Endodermal cell (in vitro differentiated cells): ENCODE measurements around the gene EOMES. TPM values are rescaled to one million over a fixed set of nuclear protein-coding genes. Genes with fewer than 3 reads are reported as not detected.

Experiments
- DNase-seq: peaks from one replicate; pipeline ENCODE4 v3.0.0-alpha.2; 2017
- H3K27ac ChIP-seq: 2 replicates; pipeline ENCODE4 v1.5.1; 2013; ENCODE audit warnings: mild to moderate bottlenecking, low read depth, low read length, moderate library complexity
- H3K27me3 ChIP-seq: 2 replicates; pipeline ENCODE4 v1.6.1; 2013; ENCODE audit warnings: mild to moderate bottlenecking, low read length, moderate library complexity; ENCODE audit not compliant: insufficient read depth, control insufficient read depth, poor library complexity, severe bottlenecking
- H3K36me3 ChIP-seq: 2 replicates; pipeline ENCODE4 v1.7.0; 2013; ENCODE audit warnings: mild to moderate bottlenecking, low read length, moderate library complexity; ENCODE audit not compliant: control insufficient read depth, insufficient read depth
- H3K4me1 ChIP-seq: one replicate; pipeline ENCODE4 v1.7.0; 2013; ENCODE audit warnings: low read length; ENCODE audit not compliant: control insufficient read depth, insufficient read depth
- H3K4me3 ChIP-seq: 2 replicates; pipeline ENCODE4 v1.5.1; 2013; ENCODE audit warnings: mild to moderate bottlenecking, low read length, moderate library complexity
- H3K9ac ChIP-seq: 2 replicates; pipeline ENCODE4 v1.6.1; 2013; ENCODE audit warnings: mild to moderate bottlenecking, low read length, moderate library complexity; ENCODE audit not compliant: poor library complexity, severe bottlenecking; ENCODE audit errors: extremely low read depth
- H3K9me3 ChIP-seq: 2 replicates; pipeline ENCODE4 v1.6.1; 2013; ENCODE audit warnings: mild to moderate bottlenecking, low read length, moderate library complexity; ENCODE audit not compliant: control insufficient read depth
- H3K27ac Mint-ChIP-seq: 2 replicates; pipeline ENCODE4 v1.8.0; 2020; ENCODE audit warnings: mixed read lengths
- H3K27me3 Mint-ChIP-seq: 2 replicates; pipeline ENCODE4 v1.8.0; 2021; ENCODE audit warnings: mild to moderate bottlenecking, mixed read lengths; ENCODE audit not compliant: insufficient read depth
- H3K36me3 Mint-ChIP-seq: 2 replicates; pipeline ENCODE4 v1.8.0; 2020; ENCODE audit warnings: low read depth, mixed read lengths
- H3K4me1 Mint-ChIP-seq: 2 replicates; pipeline ENCODE4 v1.8.0; 2020; ENCODE audit warnings: mixed read lengths
- H3K4me3 Mint-ChIP-seq: 2 replicates; pipeline ENCODE4 v1.8.0; 2020; ENCODE audit warnings: mild to moderate bottlenecking, moderate library complexity, mixed read lengths
- H3K9me3 Mint-ChIP-seq: 2 replicates; pipeline ENCODE4 v1.8.0; 2020; ENCODE audit warnings: mild to moderate bottlenecking, mixed read lengths
- CTCF ChIP-seq: fragments of 200-600 bp; sonication (generic); conservative IDR thresholded peaks from 2 replicates; pipeline ENCODE4 v1.5.0; 2021; ENCODE audit warnings: antibody characterized with exemption, mild to moderate bottlenecking
- WGBS, 2 experiments: methylation state at CpG; one replicate each; pipeline versions ENCODE4 v1.1.5 to v1.1.7; 2013; ENCODE audit warnings: missing lambda C conversion rate in 2 of 2, mixed read lengths in 1 of 2; ENCODE audit not compliant: insufficient coverage in 1 of 2, insufficient read length in 1 of 2; 5-methylcytosine and 5-hydroxymethylcytosine counted together
- total RNA-seq, 2 donors: library from RNA; stranded (reverse); fragmentation: NEBNext Ultra II Directional in 1 of 2; extraction: Animal tissue kit (Norgen Biotek cat#: 25700) in 1 of 2; gene quantifications; 2 replicates in 1 of 2; 3 replicates in 1 of 2; pipeline ENCODE4 v1.2.1, GENCODE V29; 2021

Gene EOMES
- total RNA-seq, 2 donors from 2014 or later = 182 to 283 TPM

GRCh38 chr3:27749643-27750042 is 27.5 kb upstream of the EOMES start:
- Histone ChIP-seq H3K27me3 (no peaks in the 10 kb centered on the region), H3K36me3 (no peaks in the 10 kb centered on the region), H3K4me3 (no peak overlapping the region), H3K9ac (no peak overlapping the region), H3K9me3 (no peaks in the 10 kb centered on the region), H3K27ac (no peak overlapping the region), H3K4me1 (no peaks in the 10 kb centered on the region)
- Mint-ChIP-seq H3K27me3 (no peaks in the 10 kb centered on the region), H3K36me3 (no peaks in the 10 kb centered on the region), H3K4me3 (no peak overlapping the region), H3K27ac (no peak overlapping the region), H3K9me3 (no peaks in the 10 kb centered on the region), H3K4me1 (no peaks in the 10 kb centered on the region)
- WGBS, 2 experiments = 97 to 100% methylated on average over 1 of the region's 1 CpG
- DNase-seq = no peak
- no peak for TF ChIP-seq CTCF

- no peaks in the 10 kb centered on the region for H3K27me3 Mint-ChIP-seq
- H3K27ac Mint-ChIP-seq = no peak overlapping the region
- H3K4me3 Mint-ChIP-seq = no peak overlapping the region
- no peaks in the 10 kb centered on the region for H3K36me3 Mint-ChIP-seq
- H3K27ac ChIP-seq = no peak overlapping the region
- WGBS, 2 experiments = 95 to 100% methylated on average over 2 to 3 of the region's 3 CpGs
- H3K9ac ChIP-seq = no peak overlapping the region
- TF ChIP-seq CTCF = peak; percentile 12
- no peaks in the 10 kb centered on the region for H3K4me1 ChIP-seq
- H3K9me3 Mint-ChIP-seq = peaks cover 5% of the 10 kb centered on the region
- no peaks in the 10 kb centered on the region for H3K27me3 ChIP-seq
- H3K36me3 ChIP-seq = no peaks in the 10 kb centered on the region
- H3K4me1 Mint-ChIP-seq = no peaks in the 10 kb centered on the region
- no peak overlapping the region for H3K4me3 ChIP-seq
- no peaks in the 10 kb centered on the region for H3K9me3 ChIP-seq
- DNase-seq = no peak
These were observed 24.7 kb upstream of the EOMES start for GRCh38 chr3:27746838-27747237.

- H3K27ac Mint-ChIP-seq = no peak overlapping the region
- Histone ChIP-seq H3K4me3 (no peak overlapping the region), H3K36me3 (no peaks in the 10 kb centered on the region), H3K9me3 (no peaks in the 10 kb centered on the region), H3K4me1 (no peaks in the 10 kb centered on the region), H3K27me3 (no peaks in the 10 kb centered on the region), H3K9ac (no peak overlapping the region), H3K27ac (no peak overlapping the region)
- H3K36me3 Mint-ChIP-seq = no peaks in the 10 kb centered on the region
- H3K27me3 Mint-ChIP-seq = no peaks in the 10 kb centered on the region
- peaks cover 5% of the 10 kb centered on the region for H3K9me3 Mint-ChIP-seq
- H3K4me1 Mint-ChIP-seq = no peaks in the 10 kb centered on the region
- TF ChIP-seq CTCF = no peak
- 87% methylated on average over 2 of the region's 2 CpGs; no CpG with 5 or more reads in 1 of the 2 experiments for WGBS, 2 experiments
- no peak for DNase-seq
- no peak overlapping the region for H3K4me3 Mint-ChIP-seq
These were observed 18.7 kb upstream of the EOMES start for GRCh38 chr3:27740854-27741253.
